Thyroid gland (tissue), 4 donors: ENCODE results near the gene ZBTB40. TPM values are rescaled to one million over a fixed set of nuclear protein-coding genes. Genes with fewer than 3 reads are reported as not detected.

Source experiments
- DNase-seq, 2 donors: peaks; one replicate each; pipeline ENCODE4 v3.0.0-alpha.2; 2019
- H3K27ac ChIP-seq, 3 donors: fragments of 200-600 bp; sonication (generic); 1 replicate in 2 of 3; 2 replicates in 1 of 3; pipeline ENCODE4 v1.5.1; 2016 to 2019; ENCODE audit warnings: mild to moderate bottlenecking in 1 of 3, moderate library complexity in 1 of 3
- H3K27me3 ChIP-seq: fragments of 200-600 bp; sonication (generic); one replicate; pipeline ENCODE4 v1.5.1; 2019
- H3K36me3 ChIP-seq, 2 donors: fragments of 200-600 bp; sonication (generic); one replicate each; pipeline ENCODE4 v1.5.1; 2016 to 2019
- H3K4me1 ChIP-seq, 2 donors: fragments of 200-600 bp; sonication (generic); one replicate each; pipeline ENCODE4 v1.5.1; 2017 to 2019
- H3K4me3 ChIP-seq, 3 donors: fragments of 200-600 bp; sonication (generic); replicated peaks in 1 of 3; 1 replicate in 2 of 3; 2 replicates in 1 of 3; pipeline ENCODE4 v1.5.1; 2016; ENCODE audit warnings: mild to moderate bottlenecking in 1 of 3
- H3K9me3 ChIP-seq: fragments of 200-600 bp; sonication (generic); one replicate; pipeline ENCODE4 v1.5.1; 2017
- CTCF ChIP-seq, 6 experiments: fragments of 200-600 bp in 3 of 6; fragments of 450-650 bp in 3 of 6; sonication (generic) in 3 of 6; IDR thresholded peaks; one replicate each; pipeline ENCODE4 v1.5.1; 2016 to 2019; ENCODE audit warnings: antibody characterized with exemption in 6 of 6, mild to moderate bottlenecking in 2 of 6, inconsistent platforms in 1 of 6, moderate library complexity in 1 of 6
- POLR2A ChIP-seq, 2 donors: fragments of 450-650 bp; IDR thresholded peaks; one replicate each; pipeline ENCODE4 v1.6.1; 2017; ENCODE audit warnings: antibody characterized with exemption in 2 of 2, mild to moderate bottlenecking in 2 of 2, moderate library complexity in 1 of 2
- WGBS, 2 donors: methylation state at CpG; one replicate each; pipeline ENCODE4 v1.1.5; 2017; 5-methylcytosine and 5-hydroxymethylcytosine counted together
- intact Hi-C: fragments of 100-400 bp; cut with DNase I; formaldehyde crosslinking; loops from one replicate; pipeline ENCODE4 v1.15.1; 2023
- total RNA-seq, 4 donors: library from RNA; depleted of rRNA; stranded (reverse); fragments of >200 nt; gene quantifications; one replicate each; pipeline ENCODE4 v1.2.3, GENCODE V29; 2016

The ZBTB40 gene
- total RNA-seq, 4 donors from 2014 or later = 18.7 to 30.1 (median 23.8) TPM

- no peaks in the 10 kb centered on the region for H3K27me3 ChIP-seq
- H3K9me3 ChIP-seq = no peaks in the 10 kb centered on the region
- H3K27ac ChIP-seq = peak overlapping the region in 2 of 3 donors; percentile 38 to 48
- intact Hi-C loops = no loop called here
- H3K4me3 ChIP-seq = no peak overlapping the region
- TF ChIP-seq CTCF (IDR thresholded peaks at IDR 0.05) (no peak), POLR2A (IDR thresholded peaks at IDR 0.05) (no peak)
- H3K36me3 ChIP-seq = peaks cover 36 to 42% of the 10 kb centered on the region in 2 donors
- DNase-seq = no peak
- 96 to 97% methylated on average over 9 to 11 of the region's 11 CpGs for WGBS, 2 donors
- H3K4me1 ChIP-seq = peaks cover 0 to 21% of the 10 kb centered on the region in 2 donors
Observed at GRCh38 chr1:22525646-22526045, 74.0 kb downstream of the ZBTB40 start.

GRCh38 chr1:22526098-22526497 lies 74.4 kb downstream of the ZBTB40 start:
- 94 to 96% methylated on average over 10 of the region's 11 CpGs for WGBS, 2 donors
- H3K4me3 ChIP-seq = no peak overlapping the region
- DNase-seq = no peak
- no peaks in the 10 kb centered on the region for H3K9me3 ChIP-seq
- no peaks in the 10 kb centered on the region for H3K27me3 ChIP-seq
- peaks cover 0 to 23% of the 10 kb centered on the region in 2 donors for H3K4me1 ChIP-seq
- no peak for TF ChIP-seq CTCF (IDR thresholded peaks at IDR 0.05)
- TF ChIP-seq POLR2A (IDR thresholded peaks at IDR 0.05) = no peak
- intact Hi-C loops = no loop called here
- H3K36me3 ChIP-seq = peaks cover 31 to 37% of the 10 kb centered on the region in 2 donors
- H3K27ac ChIP-seq = peak overlapping the region in 1 of 3 donors; percentile 48

- TF ChIP-seq POLR2A (IDR thresholded peaks at IDR 0.05) = no peak
- TF ChIP-seq CTCF (IDR thresholded peaks at IDR 0.05) = no peak
- no peak for DNase-seq
- Histone ChIP-seq H3K4me1 (peaks cover 0 to 29% of the 10 kb centered on the region in 2 donors), H3K27me3 (no peaks in the 10 kb centered on the region), H3K36me3 (peaks cover 27 to 33% of the 10 kb centered on the region in 2 donors), H3K4me3 (no peak overlapping the region), H3K27ac (no peak overlapping the region), H3K9me3 (no peaks in the 10 kb centered on the region)
- WGBS, 2 donors = 86 to 98% methylated on average over 3 to 4 of the region's 5 CpGs
- intact Hi-C loops = no loop called here
Observed at GRCh38 chr1:22526677-22527076, 75.0 kb downstream of the ZBTB40 start.

GRCh38 chr1:22527122-22527521 lies 75.5 kb downstream of the ZBTB40 start:
- no peak overlapping the region for H3K27ac ChIP-seq
- DNase-seq = no peak
- 87 to 88% methylated on average over 7 of the region's 7 CpGs for WGBS, 2 donors
- no peaks in the 10 kb centered on the region for H3K9me3 ChIP-seq
- H3K27me3 ChIP-seq = no peaks in the 10 kb centered on the region
- peaks cover 22 to 28% of the 10 kb centered on the region in 2 donors for H3K36me3 ChIP-seq
- intact Hi-C loops = no loop called here
- no peak overlapping the region for H3K4me3 ChIP-seq
- H3K4me1 ChIP-seq = peaks cover 0 to 30% of the 10 kb centered on the region in 2 donors
- no peak for TF ChIP-seq CTCF (IDR thresholded peaks at IDR 0.05)
- TF ChIP-seq POLR2A (IDR thresholded peaks at IDR 0.05) = no peak

GRCh38 chr1:22527555-22528296 lies 76.1 kb downstream of the ZBTB40 start:
- peaks cover 0 to 30% of the 10 kb centered on the region in 2 donors for H3K4me1 ChIP-seq
- H3K27ac ChIP-seq = no peak overlapping the region
- H3K4me3 ChIP-seq = no peak overlapping the region
- no peak for DNase-seq
- H3K36me3 ChIP-seq = peaks cover 18 to 24% of the 10 kb centered on the region in 2 donors
- H3K27me3 ChIP-seq = no peaks in the 10 kb centered on the region
- WGBS, 2 donors = 87% methylated on average over 15 of the region's 15 CpGs
- intact Hi-C loops = no loop called here
- no peaks in the 10 kb centered on the region for H3K9me3 ChIP-seq
- no peak for TF ChIP-seq CTCF (IDR thresholded peaks at IDR 0.05)
